Hepatocyte (in vitro differentiated cells): ENCODE data around the gene SRGAP2C.
"Not testable (repeated sequence)": the region's sequence is repeated elsewhere in the genome, so short reads cannot be mapped to it uniquely, and the experiment has no call there.

Experiments used
- EZH2 ChIP-seq: fragments of 200-600 bp; sonication (generic); IDR thresholded peaks from 2 replicates; pipeline ENCODE4 v1.6.1; 2016; ENCODE audit warnings: antibody characterized with exemption, mild to moderate bottlenecking, borderline replicate concordance
- EZH2phosphoT487 ChIP-seq: fragments of 200-600 bp; sonication (generic); IDR thresholded peaks from one replicate; pipeline ENCODE4 v1.6.1; 2018; ENCODE audit warnings: antibody characterized with exemption, mild to moderate bottlenecking, low read depth, moderate library complexity; ENCODE audit not compliant: unreplicated experiment, severe bottlenecking
- TF ChIP-seq, protein P1 (sequence below): fragments of 200-600 bp; sonication (generic); IDR thresholded peaks from 2 replicates; pipeline ENCODE4 v1.5.1; 2016; ENCODE audit warnings: antibody characterized with exemption, mild to moderate bottlenecking; ENCODE audit not compliant: poor library complexity

DNA sequence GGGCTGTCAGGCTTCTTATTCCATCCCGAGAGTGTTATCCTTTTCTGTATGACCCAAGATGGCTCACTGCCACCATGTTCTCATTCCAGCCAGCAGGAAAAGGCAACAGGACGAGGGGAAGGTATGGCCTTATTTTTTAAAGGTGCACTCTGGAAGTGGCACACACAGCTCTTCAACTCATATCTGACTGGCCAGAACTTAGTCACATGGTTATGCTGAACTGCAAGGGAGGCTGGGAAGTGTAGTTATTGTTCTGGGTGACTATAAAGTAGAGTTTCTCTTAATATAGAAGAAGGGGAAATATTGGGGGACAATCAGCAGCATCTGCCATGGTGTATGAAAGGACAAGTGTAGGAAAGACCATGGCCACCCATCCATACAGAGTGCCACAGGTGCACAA is 107.8 kb downstream of the SRGAP2C start:
- not testable (repeated sequence) for TF ChIP-seq EZH2, EZH2phosphoT487
- TF ChIP-seq, protein P1, sequence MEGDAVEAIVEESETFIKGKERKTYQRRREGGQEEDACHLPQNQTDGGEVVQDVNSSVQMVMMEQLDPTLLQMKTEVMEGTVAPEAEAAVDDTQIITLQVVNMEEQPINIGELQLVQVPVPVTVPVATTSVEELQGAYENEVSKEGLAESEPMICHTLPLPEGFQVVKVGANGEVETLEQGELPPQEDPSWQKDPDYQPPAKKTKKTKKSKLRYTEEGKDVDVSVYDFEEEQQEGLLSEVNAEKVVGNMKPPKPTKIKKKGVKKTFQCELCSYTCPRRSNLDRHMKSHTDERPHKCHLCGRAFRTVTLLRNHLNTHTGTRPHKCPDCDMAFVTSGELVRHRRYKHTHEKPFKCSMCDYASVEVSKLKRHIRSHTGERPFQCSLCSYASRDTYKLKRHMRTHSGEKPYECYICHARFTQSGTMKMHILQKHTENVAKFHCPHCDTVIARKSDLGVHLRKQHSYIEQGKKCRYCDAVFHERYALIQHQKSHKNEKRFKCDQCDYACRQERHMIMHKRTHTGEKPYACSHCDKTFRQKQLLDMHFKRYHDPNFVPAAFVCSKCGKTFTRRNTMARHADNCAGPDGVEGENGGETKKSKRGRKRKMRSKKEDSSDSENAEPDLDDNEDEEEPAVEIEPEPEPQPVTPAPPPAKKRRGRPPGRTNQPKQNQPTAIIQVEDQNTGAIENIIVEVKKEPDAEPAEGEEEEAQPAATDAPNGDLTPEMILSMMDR: not testable (repeated sequence)
